ENCODE measurements around the gene MEIS3.
"Not testable (repeated sequence)": the region's sequence is repeated elsewhere in the genome, so short reads cannot be mapped to it uniquely, and the experiment has no call there.

The MEIS3 gene

DNA sequence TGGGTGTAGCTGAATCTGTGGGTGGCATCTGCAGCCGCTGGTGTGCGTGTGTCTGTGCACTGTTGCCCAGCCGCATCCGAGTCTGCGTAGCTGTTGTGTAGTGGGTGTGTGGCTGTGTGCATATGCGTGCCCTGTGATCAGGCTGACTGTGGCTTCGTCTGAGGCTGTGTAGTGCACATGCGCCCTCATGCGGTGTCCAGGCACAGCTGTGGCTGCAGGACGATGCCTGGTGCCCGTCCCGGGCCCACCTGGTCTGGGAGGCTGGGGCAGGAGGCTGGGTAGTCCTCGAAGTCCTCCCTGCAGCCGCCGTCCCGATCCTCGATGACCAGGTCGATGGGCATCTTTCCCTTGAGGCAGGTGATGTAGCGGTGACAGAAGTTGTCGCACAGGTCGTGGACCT lies 4.9 kb downstream of the MEIS3 start:
- DNase-seq: no peak

GRCh38 chr19:47413941-47414340 lies 5.4 kb downstream of the MEIS3 start:
- no peak for DNase-seq

DNA sequence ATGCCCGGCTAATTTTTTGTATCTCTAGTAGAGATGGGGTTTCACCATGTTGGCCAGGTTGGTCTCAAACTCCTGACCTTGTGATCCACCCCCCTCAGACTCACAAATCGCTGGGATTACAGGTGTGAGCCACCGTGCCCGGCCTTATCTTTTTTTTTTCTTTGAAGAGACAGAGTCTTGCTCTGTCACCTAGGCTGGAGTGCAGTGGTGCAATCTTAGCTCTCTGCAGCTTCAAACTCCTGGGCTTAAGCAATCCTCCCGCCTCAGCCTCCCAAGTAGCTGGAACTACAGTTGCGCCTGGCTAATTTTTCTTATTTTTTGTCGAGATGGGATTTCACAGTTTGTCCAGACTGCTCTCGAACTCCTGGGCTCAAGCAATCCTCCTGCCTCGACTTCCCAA lies 7.6 kb downstream of the MEIS3 start:
- not testable (repeated sequence) for DNase-seq

DNA sequence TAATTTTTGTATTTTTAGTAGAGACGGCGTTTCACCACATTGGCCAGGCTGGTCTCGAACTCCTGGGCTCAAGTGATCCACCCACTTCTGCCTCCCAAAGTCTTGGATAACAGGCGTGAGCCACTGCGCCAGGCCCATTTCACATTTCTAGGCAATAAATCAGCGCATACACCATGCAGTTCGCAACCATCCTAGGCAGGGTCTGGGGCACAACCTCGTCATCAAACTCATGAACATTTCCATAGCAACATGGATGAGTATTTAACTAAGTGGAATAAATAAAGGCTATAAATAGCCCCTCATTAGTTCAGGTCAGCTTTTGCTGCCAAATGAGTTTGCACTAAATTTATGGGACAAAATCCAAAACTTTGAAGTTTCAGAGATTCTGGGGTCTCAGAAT lies 8.2 kb downstream of the MEIS3 start:
- DNase-seq: no peak

DNA sequence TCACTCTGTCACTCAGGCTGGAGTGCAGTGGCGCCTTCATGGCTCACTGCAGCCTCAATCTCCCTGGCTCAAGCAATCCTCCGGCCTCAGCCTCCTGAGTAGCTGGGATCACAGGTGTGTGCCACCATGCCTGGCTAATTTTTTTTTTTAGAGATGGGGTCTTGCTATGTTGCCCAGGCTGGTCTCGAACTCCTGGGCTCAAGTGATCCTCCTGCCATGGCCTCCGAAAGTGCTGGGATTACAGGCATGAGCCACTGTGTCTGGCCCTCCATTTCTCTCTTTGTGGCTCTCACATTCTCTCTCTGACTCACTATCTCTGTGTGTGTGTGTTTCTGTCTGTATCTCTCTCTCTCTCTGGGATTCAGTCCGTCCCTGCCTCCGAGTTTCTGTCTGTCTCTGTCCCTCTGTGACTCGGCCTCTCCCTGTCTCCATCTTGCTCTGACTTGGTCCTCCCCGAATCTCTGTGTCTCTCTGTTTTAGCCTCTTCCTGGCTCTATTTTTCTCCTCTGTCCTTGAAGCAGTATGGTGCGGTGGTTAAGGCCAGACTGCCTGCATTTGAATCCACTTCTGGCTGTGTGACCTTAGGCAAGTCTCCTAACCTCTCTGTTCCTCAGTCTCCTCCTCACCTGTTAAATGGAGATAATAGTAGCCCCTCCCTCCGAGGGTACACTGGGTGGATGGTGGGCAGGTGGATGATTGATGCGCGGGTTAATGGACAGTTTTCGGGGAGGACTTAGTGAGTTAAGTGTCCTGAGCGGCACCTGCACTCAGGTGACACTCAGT lies 11.0 kb downstream of the MEIS3 start:
- no peak for DNase-seq

GRCh38 chr19:47407417-47407774 lies 11.9 kb downstream of the MEIS3 start:
- no peak for DNase-seq

DNA sequence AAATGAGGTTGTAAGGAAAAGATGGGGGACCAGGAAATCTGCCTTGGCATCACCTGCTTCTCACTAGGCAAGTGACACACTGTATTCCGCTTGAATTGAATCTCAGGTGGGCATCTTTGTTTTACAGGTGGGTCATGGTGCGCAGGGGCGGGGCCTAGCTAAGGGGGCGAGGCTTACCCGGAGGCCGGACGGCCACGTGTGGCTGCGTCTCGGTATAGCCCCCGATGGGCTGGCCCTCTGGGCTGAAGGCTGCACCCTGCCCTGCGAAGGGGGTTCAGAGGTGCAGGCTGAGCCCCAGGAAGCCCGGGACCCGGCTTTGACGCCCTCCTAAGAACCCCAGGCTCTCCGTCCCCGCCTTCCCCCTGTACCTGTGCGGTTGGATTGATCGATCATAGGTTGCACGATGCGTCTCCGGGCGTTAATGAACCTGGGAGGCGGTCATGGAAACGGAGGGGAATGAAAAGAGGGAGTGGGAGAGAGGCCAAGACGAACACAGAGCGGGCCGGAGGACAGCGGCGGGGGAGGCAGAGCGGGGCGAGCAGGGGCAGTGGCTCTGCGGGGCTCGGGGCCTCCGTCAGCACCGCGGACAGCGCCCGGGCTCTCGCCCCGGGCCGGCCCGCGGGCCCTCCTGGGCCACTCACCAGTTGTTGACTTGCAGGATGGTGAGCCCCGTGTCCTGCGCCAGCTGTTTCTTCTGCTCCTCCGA lies 12.5 kb downstream of the MEIS3 start:
- DNase-seq: no peak

DNA sequence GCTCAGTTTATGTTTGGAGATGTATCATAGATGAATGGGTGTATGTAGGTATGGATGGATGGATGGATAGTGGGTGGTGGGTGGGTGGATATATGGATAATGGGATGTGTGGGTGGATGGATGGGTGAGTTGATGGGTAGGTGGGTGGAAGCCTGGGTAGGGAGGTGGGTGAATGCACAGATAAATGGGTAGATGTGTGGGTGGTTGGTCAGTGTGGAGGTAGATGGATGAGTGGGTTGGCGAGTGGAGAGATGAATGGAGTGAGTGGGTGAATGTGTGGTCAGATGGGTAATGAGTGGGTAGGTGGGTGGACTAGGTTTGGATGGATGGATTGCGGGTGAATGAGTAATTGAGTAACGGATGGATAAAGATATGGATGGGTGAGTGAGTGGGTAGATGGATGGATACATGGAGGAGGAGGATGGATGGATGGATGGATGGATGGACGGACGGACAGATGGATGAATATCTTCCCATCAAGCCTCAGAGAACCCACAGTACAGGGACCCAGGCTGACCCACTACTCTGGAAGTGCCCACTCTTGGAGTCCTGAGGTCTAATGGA lies 13.4 kb downstream of the MEIS3 start:
- DNase-seq: no peak

GRCh38 chr19:47405197-47405550 lies 14.2 kb downstream of the MEIS3 start:
- DNase-seq: no peak

- DNase-seq: no peak
Measured at GRCh38 chr19:47404334-47405196, 14.8 kb downstream of the MEIS3 start.

- no peak for DNase-seq
Measured at GRCh38 chr19:47402504-47402903, 16.8 kb downstream of the MEIS3 start.

DNA sequence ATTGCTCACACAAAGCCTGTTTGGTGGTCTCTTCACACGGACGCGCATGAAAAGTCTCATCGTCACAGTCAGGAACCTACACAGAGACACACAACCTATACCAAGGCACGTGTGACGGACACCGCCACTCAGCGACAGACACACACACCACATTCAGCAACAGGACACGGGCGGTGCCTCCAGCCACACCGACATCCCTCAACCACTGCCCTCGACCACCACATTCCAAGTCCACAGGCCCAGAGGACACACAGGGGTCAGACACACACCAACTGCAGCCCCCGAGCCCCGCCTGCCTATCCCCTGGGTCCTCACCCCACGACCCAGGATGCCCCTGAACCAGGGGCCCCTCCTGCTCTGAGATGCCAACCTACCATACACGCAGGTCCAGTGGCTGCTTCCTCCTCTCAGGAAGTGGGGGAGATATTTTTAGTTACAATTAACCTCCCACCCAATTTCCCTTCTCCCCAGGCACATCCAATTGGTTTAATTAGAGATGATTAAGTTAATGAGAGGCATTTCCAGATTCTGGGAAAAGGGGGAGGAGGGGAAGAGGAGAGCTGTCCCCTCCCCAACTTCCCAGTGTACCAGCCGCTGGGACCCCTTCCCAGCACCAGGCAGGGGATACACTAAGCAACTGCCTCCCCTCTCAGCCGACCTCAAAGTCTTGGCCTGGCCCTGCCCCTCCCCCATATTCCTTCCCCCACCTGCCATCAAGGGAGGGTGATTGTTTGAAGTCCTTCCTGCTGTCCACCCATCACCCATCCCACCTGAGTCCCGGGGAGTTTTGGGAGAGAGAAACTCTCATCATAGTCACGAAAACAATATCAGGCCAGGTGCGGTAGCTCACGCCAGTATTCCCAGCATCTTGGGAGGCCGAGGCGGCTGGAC lies 20.4 kb downstream of the MEIS3 start:
- DNase-seq: no peak

GRCh38 chr19:47391510-47392223 lies 27.7 kb downstream of the MEIS3 start:
- peak; percentile 66 for DNase-seq

GRCh38 chr19:47390533-47391488 lies 28.5 kb downstream of the MEIS3 start:
- no peak for DNase-seq

DNA sequence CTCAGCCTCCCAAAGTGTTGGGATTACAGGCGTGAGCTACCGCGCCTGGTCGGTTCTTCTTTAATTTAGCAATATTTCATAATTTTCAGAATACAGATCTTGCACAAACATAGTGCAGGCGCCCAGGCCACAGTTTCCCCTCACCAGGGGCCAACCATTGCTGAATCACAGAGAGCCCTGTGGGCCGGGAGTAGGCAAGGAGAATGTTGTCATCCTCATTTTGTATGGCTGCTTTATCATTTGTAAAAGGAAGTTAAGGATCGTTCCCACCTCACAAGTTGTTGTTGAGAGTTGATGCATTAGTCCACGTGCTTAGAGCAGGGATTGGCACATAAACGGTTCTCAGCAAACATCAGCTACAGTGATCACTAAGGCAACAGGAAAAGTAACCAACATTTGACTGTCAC lies 30.2 kb downstream of the MEIS3 start:
- DNase-seq: no peak

- not testable (repeated sequence) for DNase-seq
Measured at GRCh38 chr19:47388721-47389120, 30.6 kb downstream of the MEIS3 start.

DNA sequence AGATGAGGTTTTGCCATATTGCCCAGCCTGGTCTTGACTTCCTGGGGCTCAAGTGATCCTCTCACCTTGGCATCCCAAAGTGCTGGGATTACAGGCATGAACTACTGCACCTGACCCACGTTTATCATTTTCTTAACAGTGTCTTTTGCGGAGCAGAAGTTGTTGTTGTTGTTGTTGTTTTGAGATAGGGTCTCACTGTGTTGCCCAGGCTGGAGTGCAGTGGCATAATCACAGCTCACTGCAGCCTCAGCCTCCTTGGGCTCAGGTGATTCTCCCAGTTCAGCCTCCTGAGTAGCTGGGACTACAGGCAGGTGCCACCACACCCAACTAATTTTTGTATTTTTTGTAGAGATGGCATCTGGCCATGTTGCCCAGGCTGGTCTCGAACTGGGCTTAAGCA lies 31.7 kb downstream of the MEIS3 start:
- not testable (repeated sequence) for DNase-seq

- not testable (repeated sequence) for DNase-seq
Measured at GRCh38 chr19:47386582-47386981, 32.7 kb downstream of the MEIS3 start.

DNA sequence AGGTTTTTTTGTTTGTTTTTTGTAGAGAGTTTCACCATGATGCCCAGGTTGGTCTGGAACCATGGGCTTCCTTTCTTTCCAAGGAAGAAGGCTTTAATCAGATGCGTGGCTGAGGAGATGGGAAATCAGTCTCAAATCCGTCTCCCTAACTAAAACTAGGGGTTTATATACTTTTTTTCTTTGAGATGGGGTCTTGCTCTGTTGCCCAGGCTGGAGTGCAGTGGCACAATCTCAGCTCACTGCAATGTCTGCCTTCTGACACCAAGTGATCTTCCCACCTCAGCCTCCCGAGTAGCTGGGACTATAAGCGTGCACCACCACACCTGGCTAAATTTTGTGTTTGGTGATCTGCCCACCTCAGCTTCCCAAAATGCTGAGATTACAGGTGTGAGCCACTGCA lies 34.8 kb downstream of the MEIS3 start:
- not testable (repeated sequence) for DNase-seq

- not testable (repeated sequence) for DNase-seq
Measured at GRCh38 chr19:47383890-47384289, 35.4 kb downstream of the MEIS3 start.

All from activated CD4-positive, alpha-beta T cell treated with anti-CD3 and anti-CD28 coated beads for 1 hour (primary cell).